ENCODE results near the gene LRP5. TPM values are rescaled to one million over a fixed set of nuclear protein-coding genes. Genes with fewer than 3 reads are reported as not detected.

Gene LRP5
- total and polyA plus RNA-seq, 9 of the 15 experiments (the other 6 are each of a cell fraction or from before 2014, with no cell fraction given) = 0.48 to 44.2 (median 13.5) TPM

DNA sequence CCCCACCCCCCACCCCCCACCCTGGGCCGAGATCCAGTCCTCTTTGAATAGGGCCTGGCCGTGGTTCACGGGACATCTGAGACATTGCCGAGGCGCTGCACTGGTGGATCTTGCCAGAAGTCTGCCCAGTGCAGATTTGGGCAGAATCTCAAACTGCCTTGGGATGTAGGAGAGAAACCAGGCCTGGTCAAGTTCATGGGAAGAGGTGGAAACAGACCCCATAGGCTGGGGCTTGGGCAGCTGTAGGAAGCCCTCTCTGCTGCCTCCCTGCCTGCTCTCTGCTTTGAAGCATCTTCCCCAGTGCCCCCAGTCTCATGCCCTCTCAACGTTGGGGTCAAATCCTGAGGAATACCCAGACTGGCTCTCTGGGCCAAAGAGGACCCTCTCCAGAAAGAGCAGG lies 132.2 kb downstream of the LRP5 start (continued):
- TF ChIP-seq PPARD (CRISPR knock-in tag; IDR thresholded peaks at IDR 0.05) (no peak), MTA2 (IDR thresholded peaks at IDR 0.05; ENCODE audit: low read depth) (no peak), HDAC6 (IDR thresholded peaks at IDR 0.05; ENCODE audit: low read depth, low read length) (no peak)
- TF ChIP-seq, protein P1, sequence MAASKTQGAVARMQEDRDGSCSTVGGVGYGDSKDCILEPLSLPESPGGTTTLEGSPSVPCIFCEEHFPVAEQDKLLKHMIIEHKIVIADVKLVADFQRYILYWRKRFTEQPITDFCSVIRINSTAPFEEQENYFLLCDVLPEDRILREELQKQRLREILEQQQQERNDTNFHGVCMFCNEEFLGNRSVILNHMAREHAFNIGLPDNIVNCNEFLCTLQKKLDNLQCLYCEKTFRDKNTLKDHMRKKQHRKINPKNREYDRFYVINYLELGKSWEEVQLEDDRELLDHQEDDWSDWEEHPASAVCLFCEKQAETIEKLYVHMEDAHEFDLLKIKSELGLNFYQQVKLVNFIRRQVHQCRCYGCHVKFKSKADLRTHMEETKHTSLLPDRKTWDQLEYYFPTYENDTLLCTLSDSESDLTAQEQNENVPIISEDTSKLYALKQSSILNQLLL (CRISPR knock-in tag; IDR thresholded peaks at IDR 0.05; ENCODE audit: borderline replicate concordance) = no peak

DNA sequence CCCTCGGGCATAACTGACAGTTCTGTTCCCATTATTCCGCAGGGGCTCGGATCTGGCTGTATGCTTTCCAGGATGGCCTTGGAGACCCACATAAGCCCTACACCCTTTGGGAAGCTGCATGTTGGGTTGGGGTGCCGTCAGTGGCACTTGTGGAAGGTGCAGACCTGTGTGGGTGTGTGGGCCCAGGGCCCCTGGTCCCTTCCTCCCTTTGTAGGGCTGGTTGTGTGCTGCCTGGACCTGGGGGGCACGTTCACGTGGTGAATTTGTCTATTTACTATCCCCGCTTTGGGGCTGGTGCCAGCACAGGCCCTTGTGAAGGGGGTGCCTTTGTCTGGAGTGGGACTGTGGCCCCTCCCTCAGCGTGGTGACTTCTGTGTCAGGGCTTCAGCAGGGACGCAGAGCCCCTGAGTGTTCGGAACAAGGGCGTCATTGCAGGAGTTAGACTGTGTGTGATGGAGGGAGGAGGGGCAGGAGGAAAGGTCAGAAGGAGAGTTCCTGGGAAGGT lies 133.2 kb downstream of the LRP5 start:
- 76% methylated on average over 9 of the region's 11 CpGs for WGBS (ENCODE audit: insufficient coverage, low coverage, missing lambda C conversion rate)
- intact Hi-C loops (cut with micrococcal nuclease) = loop anchor here (5.0 kb wide), 3 partner anchors 148 to 233 kb away; partner anchors contain the start of gene KMT5B
- no peak for ATAC-seq

More for the DNA sequence above, 133.2 kb downstream of the LRP5 start:
- H3K27me3 ChIP-seq (ENCODE audit: control insufficient read depth in 2 of 2, insufficient read depth in 2 of 2, low read length in 2 of 2) = no peaks in the 10 kb centered on the region
- H4K20me1 ChIP-seq (replicated peaks; ENCODE audit: control insufficient read depth, insufficient read depth, low read length) = no peaks in the 10 kb centered on the region; the same call in 1 of the 2 replicates
- CTCF ChIA-PET (ENCODE audit: low intra/inter-chr PET ratio) = no interaction called here
- in situ Hi-C loops (cut with MboI) = loop anchor here (10.0 kb wide), 1 partner anchor 191 kb away; no protein-coding TSS in a partner anchor
- TF ChIP-seq BCL6 (CRISPR knock-in tag; IDR thresholded peaks at IDR 0.05) = no peak
- H3K9ac ChIP-seq (ENCODE audit: insufficient read depth in 1 of 2, low read depth in 2 of 2, low read length in 2 of 2) = no peak overlapping the region
- no peak overlapping the region for H3K4me2 ChIP-seq (ENCODE audit: insufficient read depth, low read length)
- no peak for FAIRE-seq
- H3K79me2 ChIP-seq (ENCODE audit: control insufficient read depth, insufficient read depth, low read length) = no peaks in the 10 kb centered on the region
- BruUV-seq (replicated peaks) = no TSS peak
- POLR2A ChIA-PET = no interaction called here
- H3K27ac ChIP-seq (ENCODE audit: extremely low read depth, low read depth, low read length) = no peak overlapping the region
- no peak overlapping the region for H2AFZ ChIP-seq (ENCODE audit: low read depth, low read length)
- H3K4me1 ChIP-seq (replicated peaks in 1 of 2; ENCODE audit: control insufficient read depth in 2 of 2, insufficient read depth in 2 of 2, low read length in 2 of 2) = peaks cover 0 to 19% of the 10 kb centered on the region in 2 experiments; a peak in 2 of 5 replicates
- DNase-seq (ENCODE audit: extremely low read depth in 1 of 4, low spot score in 3 of 4) = no peak
- peaks cover 3% of the 10 kb centered on the region for H3K9me1 ChIP-seq (ENCODE audit: control insufficient read depth, insufficient read depth, low read length)
- H3K9me3 ChIP-seq (replicated peaks; ENCODE audit: control insufficient read depth, insufficient read depth, low read depth, low read length) = no peaks in the 10 kb centered on the region
- no peak overlapping the region for H3K4me3 ChIP-seq
- H3K36me3 ChIP-seq (ENCODE audit: control insufficient read depth, insufficient read depth, low read length) = peaks cover 40% of the 10 kb centered on the region; the same call in 2 of the 3 replicates

All from K562 (cell line).